CD4-positive, alpha-beta T cell treated with Interleukin-15 for 4 hours (primary cell): ENCODE data around the gene SELE.

Source experiments
- DNase-seq: peaks from one replicate; pipeline ENCODE4 v3.0.0-alpha.2; 2020; ENCODE audit warnings: low spot score

Gene SELE

DNA sequence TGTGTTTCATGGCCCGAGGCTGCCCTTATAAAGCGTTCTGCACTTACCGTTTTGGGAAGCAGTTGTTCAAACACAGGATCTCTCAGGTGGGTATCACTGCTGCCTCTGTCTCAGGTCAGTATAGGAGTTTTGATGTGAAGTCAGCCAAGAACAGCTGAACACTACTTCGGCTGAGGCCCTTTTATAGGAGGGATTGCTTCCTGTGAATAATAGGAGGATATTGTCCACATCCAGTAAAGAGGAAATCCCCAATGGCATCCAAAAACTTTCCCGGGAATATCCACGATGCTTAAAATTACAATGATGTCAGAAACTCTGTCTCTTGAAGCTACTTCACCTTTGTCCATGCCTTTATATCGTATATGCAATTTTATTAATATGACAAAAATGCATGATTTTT, at the start of gene SELE:
Gene SELE (minus strand): TSS at position 156 of the 400 bp plus-strand sequence. CDS start 467 bp downstream, outside the sequence.
- DNase-seq = no peak

GRCh38 chr1:169782596-169782995, 48.7 kb upstream of the SELE start:
- DNase-seq = no peak

DNA sequence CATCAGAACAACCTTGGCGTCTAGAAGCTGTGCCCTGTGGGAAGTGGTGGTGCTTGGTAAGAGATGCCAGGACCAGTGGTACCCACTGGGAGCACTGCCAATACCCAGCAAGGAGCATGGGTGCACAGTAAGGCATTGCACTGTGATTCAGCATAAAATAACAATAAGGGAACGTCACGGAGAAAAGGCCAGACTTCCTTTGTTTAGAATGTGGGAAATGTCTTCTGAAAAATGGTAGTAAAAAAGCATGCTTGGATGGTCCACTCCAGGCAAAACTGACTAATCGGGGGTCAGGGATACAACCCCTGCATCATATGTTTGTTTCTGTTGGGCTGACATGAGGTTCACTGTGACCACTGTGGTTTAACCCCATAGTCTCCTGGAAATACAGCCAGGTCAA, 46.1 kb upstream of the SELE start:
- no peak for DNase-seq

- DNase-seq = no peak
Measured at GRCh38 chr1:169779150-169779549, 45.3 kb upstream of the SELE start.

GRCh38 chr1:169776440-169776839, 42.6 kb upstream of the SELE start:
- no peak for DNase-seq

GRCh38 chr1:169768161-169768560, 34.3 kb upstream of the SELE start:
- no peak for DNase-seq

DNA sequence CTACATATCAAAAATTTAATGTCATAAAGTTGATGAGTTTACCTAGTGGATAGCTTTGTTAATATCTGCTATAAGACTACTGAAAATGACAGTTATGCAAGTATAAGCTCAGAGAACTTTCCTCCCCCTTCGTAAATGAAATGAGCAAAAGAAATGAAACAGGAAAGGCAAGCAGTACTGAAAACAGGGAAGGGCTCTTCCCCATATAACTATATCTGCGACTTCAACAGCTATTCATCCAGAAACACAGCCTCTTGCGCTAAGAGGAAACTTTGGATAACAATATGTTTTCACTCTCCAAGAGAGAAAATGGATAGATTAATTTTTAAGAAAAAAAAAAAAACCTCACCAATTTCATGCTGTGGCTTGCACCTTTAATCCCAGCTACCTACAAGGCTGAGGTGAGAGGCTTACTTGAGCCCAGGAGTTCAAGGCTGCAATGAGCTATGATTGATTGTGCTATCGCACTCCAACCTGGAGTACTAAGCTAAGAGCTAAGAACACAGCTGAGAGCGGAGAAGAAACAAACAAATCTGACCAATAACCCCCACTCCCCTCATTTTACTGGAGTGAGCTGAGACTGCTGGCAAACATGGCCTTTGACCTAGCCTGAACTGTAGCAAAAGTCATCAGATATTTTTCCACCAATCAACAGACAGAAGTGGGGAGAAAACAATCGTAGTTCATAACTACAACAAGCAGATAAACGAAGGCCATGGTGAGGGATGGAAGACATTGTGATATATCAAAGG, 31.9 kb upstream of the SELE start:
- DNase-seq = no peak

DNA sequence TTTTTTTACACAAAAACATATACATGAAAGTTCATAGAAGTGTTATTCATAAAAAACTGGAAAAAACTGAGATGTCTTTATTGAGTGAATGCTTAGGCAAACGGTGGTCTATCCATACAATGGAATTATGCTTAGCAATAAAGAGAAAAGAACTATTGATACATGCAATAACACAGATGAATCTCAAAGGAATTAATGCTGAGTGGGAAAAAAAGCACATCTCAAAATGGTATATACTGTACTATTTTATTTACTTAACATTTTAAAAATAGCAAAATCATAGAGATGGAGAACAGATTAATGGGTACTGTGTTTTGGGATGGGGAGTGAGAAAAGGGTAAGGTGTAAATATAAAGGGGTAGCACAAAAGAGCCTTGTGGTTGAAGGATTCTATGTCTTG, 31.0 kb upstream of the SELE start:
- DNase-seq = no peak

GRCh38 chr1:169762699-169763098, 28.8 kb upstream of the SELE start:
- no peak for DNase-seq

GRCh38 chr1:169759038-169759437, 25.2 kb upstream of the SELE start:
- DNase-seq = no peak

DNA sequence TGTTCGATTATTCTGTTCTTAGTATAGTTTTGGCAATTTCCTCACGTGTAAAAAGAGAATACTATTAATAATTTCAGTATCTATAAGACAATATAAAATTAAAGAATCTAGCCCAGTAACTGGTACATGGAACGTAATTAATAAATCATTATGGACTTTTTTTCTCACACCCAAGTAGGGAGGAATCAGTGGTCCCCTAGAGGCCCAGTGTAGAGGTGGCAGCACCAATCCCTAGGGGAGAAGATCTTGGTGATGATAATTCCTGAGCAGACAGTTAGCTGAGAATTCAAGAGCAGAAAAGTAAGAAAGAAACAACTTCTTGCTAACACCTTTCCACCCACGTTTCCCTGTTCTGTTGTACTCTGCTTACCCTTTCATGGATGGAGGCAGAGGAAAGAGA, 19.7 kb upstream of the SELE start:
- no peak for DNase-seq

DNA sequence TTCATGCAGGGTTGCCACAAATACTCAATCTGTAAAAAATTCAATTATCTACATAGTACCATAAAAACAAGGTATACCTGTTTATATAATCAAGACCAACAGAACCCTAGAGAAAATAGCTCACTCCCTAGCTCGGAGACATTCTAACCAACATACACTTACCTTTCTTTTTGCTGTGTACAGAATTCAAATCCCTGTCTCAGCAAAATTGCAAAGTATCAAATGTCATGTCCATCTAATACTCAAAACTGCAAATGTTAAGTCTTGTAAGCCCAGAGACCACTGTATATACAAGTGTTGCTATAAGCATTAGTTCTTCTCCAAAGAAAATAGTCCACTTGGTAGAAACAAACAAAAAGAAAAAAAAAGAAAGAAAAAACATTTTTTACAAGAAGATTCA, 16.2 kb upstream of the SELE start:
- no peak for DNase-seq

- DNase-seq = no peak
Measured at GRCh38 chr1:169746550-169746949, 12.7 kb upstream of the SELE start.

DNA sequence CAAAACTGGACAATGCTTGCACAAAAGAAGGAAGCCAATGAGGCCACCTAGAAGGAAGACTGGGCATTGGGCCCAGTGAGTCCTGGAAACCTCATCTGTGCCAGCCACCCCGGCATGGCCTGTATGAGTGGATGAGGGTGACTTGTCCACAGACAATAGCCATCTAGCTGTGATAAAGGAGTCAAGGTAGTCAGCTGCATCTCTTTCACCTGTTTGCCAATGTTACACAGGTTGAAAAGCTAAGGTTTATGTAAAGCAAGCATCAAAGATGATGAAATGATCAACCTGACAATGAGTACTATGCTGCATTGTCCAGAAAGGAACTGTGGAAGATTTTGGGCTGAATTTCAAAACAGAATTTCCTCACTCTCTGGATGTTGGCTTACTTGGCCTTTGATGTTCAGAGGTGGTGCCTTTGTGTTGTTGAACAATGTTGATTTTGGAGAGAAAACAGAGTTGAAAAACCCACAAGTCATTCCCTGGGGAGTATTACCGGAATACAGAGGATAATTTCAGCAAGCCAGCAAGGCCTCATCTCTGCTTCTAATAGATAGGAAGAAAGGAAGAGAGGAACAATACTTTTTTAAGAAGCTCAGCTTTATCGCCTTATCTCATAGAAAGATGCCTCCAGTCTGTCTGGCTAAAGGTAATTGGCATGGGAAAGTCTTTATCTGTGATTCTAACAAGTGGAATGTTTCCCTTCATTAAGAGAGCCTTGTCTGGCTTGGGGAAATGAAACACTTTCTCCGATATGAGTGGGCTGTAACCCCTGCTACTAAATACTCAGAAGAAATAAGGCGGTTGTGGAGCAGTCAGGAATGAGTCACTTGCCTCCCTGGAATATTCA, 11.4 kb upstream of the SELE start:
- DNase-seq = no peak

DNA sequence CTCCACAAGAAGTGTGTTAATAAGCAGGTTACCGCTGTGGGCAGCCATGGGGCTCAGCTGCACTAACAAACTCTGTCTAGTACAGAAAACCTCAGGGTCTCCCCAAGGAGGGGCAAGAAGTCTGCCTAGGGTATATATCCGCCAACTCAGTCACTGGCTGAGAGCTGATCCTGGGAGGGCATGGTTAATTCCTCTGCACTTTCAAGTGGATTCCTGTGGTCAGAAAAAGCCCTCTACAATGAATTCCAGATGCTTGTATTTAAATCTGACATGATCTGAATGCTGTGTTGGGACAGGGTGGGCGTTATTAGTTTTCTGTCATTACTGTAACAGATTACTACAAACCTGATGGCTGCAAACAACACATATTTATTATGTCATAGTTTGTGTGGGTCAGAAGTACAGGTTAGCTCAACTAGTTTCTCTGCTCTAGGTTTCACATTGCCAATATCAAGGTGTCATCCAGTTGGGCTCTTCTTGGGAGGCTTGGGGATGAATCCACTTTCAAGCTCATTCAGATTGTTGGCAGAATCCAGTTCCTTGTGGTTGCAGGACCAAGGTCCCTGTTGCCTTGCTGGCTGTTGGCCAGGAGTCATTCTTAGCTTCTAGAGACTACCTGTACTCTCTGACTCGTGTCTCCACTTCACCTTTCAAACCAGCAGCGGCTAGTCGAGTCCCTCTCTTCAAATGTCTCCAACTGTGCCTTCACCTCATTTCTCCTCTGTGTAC, 8.0 kb upstream of the SELE start:
- DNase-seq = no peak

- no peak for DNase-seq
Measured at GRCh38 chr1:169739980-169740379, 6.1 kb upstream of the SELE start.

DNA sequence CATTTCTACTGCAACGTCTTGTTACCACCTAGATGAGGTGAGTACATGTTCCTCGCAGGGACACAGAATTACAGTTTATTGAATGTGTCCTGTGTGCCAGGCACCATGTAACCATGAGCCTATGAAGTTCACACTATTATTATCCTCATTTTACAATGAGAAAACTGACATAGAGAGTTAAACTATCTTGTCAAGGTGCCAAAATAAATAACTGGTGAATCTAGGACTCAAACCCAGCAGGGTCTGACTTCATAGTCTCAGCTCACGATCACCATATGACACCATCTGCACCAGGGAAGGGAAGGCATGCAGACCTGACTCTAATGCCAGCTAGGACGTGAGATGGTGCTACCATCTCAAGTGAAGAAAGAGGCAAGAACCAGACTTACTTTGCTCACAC, 2.4 kb downstream of the SELE start:
- DNase-seq = no peak

GRCh38 chr1:169729991-169730390, 3.9 kb downstream of the SELE start:
- DNase-seq = no peak

GRCh38 chr1:169727307-169727706, 6.6 kb downstream of the SELE start:
- DNase-seq = no peak

DNA sequence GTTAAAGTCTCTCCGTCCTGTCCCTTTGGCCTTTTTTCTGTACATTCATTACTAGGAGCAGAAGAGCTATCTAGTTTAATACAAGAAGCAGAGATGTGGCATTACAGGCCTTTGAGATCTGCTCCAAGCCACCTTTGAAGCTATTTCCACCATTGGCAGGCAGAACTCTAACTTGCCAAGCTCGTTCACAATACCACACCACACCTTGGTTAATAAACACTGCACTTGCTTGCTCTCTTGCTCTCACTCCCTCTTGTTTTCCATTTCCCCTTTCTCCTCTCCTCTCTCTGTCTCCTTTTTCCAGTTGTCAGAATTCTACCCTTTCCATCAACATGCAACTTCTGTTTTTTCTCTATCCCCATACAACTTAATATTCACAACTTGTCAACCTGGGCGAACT, 7.0 kb downstream of the SELE start:
- no peak for DNase-seq

DNA sequence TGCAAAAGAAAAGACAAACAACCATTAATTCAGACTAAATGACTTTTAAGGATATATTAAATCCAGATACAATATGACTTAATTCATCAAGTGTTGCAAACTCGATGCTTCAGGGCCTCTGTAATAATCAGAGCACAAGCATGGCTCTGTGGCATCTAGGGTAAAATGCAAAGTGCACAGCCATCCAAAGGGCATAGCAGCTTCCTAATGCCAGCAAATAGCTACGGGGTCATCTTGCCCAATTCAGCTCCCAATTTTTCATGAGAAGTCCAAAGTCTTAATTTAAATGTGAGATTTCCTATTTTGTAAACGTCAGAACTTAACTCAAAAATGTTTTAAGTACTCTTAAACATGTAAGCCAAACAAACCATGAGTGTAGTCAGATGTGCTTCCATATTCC, 7.9 kb downstream of the SELE start:
- no peak for DNase-seq

- DNase-seq = no peak
Measured at GRCh38 chr1:169724168-169724567, 9.7 kb downstream of the SELE start.

GRCh38 chr1:169723763-169724162, 10.1 kb downstream of the SELE start:
- no peak for DNase-seq
